Measurements from ENCODE around the gene BCL2.

DNA sequence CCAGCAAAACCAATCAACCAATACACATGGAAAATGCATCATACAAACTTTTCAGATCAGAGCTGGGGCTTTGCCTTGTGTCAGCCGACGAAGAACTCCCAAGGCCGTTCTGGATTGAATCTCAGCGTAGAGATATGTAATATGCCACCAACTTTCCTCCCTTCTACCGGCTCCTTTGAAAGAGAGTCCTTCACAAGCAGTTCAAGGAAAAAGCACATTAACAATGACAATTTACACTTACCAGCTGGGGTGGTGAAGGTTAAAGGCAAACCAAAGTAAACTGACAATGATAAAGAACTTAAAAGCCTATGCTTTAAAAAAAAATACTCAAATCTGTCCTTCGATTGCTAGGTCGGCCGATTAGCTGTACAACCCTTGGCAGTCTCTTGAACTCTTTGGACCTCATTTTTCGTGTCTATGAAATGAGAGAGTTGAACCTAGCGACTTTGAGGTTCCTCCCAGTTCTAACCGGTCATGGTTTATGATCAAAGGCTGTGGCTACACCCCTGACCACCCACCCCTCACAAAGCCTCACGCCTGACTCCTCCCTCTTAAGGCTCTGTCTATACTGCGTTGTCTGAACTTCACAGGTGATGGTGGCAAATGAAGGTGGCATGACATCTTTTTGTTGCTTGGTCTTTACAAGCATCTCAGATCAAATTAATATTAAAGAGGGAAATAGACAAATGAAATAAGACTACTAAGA is 46.2 kb downstream of the BCL2 start:
- TF ChIP-seq POLR2A (IDR thresholded peaks at IDR 0.05) (no peak), EP300 (IDR thresholded peaks at IDR 0.05) (no peak)
- TF ChIP-seq, protein P1, sequence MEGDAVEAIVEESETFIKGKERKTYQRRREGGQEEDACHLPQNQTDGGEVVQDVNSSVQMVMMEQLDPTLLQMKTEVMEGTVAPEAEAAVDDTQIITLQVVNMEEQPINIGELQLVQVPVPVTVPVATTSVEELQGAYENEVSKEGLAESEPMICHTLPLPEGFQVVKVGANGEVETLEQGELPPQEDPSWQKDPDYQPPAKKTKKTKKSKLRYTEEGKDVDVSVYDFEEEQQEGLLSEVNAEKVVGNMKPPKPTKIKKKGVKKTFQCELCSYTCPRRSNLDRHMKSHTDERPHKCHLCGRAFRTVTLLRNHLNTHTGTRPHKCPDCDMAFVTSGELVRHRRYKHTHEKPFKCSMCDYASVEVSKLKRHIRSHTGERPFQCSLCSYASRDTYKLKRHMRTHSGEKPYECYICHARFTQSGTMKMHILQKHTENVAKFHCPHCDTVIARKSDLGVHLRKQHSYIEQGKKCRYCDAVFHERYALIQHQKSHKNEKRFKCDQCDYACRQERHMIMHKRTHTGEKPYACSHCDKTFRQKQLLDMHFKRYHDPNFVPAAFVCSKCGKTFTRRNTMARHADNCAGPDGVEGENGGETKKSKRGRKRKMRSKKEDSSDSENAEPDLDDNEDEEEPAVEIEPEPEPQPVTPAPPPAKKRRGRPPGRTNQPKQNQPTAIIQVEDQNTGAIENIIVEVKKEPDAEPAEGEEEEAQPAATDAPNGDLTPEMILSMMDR (IDR thresholded peaks at IDR 0.05), result no peak

Measured in ovary (tissue), 3 donors.